BJ (cell line): ENCODE data around the gene AP3B1. TPM values are rescaled to one million over a fixed set of nuclear protein-coding genes. Genes with fewer than 3 reads are reported as not detected.
A peak's percentile ranks its signal among the peaks of the same experiment; 100 is the strongest.

Source experiments
- CTCF ChIA-PET: fragments of 350-600 bp; formaldehyde crosslinking; extraction: SDS; loops from one replicate; lab custom pipeline; 2021; ENCODE audit warnings: antibody characterized with exemption, inconsistent platforms; lab: Yijun Ruan, JAX
- POLR2A ChIA-PET: fragments of 300-600 bp; sonication (Branson Sonifier 250); formaldehyde crosslinking; extraction: SDS; loops from one replicate; lab custom pipeline; 2021; ENCODE audit warnings: antibody characterized with exemption; lab: Charles Lee
- DNase-seq: peaks from one replicate; pipeline ENCODE4 v3.0.0-alpha.2; 2011; ENCODE audit warnings: low read depth
- H3K27me3 ChIP-seq: 2 replicates; pipeline ENCODE4 v1.6.0; 2011; ENCODE audit warnings: low read length; ENCODE audit not compliant: control insufficient read depth, insufficient read depth
- H3K36me3 ChIP-seq: 2 replicates; pipeline ENCODE4 v1.5.1; 2011; ENCODE audit warnings: low read length; ENCODE audit not compliant: control insufficient read depth, insufficient read depth
- H3K4me3 ChIP-seq: 2 replicates; pipeline ENCODE4 v1.5.1; 2011; ENCODE audit warnings: low read depth, mild to moderate bottlenecking, control low read depth, low read length
- CTCF ChIP-seq: IDR thresholded peaks from 2 replicates; pipeline ENCODE4 v1.5.1; 2011; ENCODE audit warnings: low read depth, mild to moderate bottlenecking, control low read depth, inconsistent platforms, low read length, moderate library complexity; ENCODE audit not compliant: insufficient read depth
- polyA plus RNA-seq: library from polyadenylated mRNA; depleted of rRNA; stranded (reverse); fragments of >200 nt; gene quantifications from 2 replicates; pipeline ENCODE4 v1.2.3, GENCODE V29; 2011

AP3B1 gene
- polyA plus RNA-seq, 1 experiment, result 23.9 TPM

- H3K4me3 ChIP-seq, result no peak overlapping the region
- no peaks in the 10 kb centered on the region for H3K36me3 ChIP-seq
- ChIA-PET POLR2A (no interaction called here), CTCF (interaction anchor here (1.0 kb wide), 1 partner anchor 33 kb away, joined by 3 read pairs; no protein-coding TSS in a partner anchor)
- no peaks in the 10 kb centered on the region for H3K27me3 ChIP-seq
- DNase-seq, result no peak
- no peak for TF ChIP-seq CTCF
Measured at GRCh38 chr5:78291687-78292086, 2.8 kb downstream of the AP3B1 start.

GRCh38 chr5:78289911-78290310, 4.6 kb downstream of the AP3B1 start:
- no peak for DNase-seq
- Histone ChIP-seq H3K36me3 (no peaks in the 10 kb centered on the region), H3K27me3 (no peaks in the 10 kb centered on the region), H3K4me3 (no peak overlapping the region)
- ChIA-PET CTCF (no interaction called here), POLR2A (no interaction called here)
- TF ChIP-seq CTCF, result no peak

- no peak for TF ChIP-seq CTCF
- DNase-seq, result no peak
- CTCF ChIA-PET, result interaction anchor here (1.2 kb wide), 1 partner anchor 11 kb away, joined by 5 read pairs; no protein-coding TSS in a partner anchor
- Histone ChIP-seq H3K4me3 (no peak overlapping the region), H3K36me3 (no peaks in the 10 kb centered on the region), H3K27me3 (no peaks in the 10 kb centered on the region)
- POLR2A ChIA-PET, result no interaction called here
Measured at GRCh38 chr5:78288246-78288645, 6.3 kb downstream of the AP3B1 start.

- peak; percentile 38 for DNase-seq
- Histone ChIP-seq H3K36me3 (no peaks in the 10 kb centered on the region), H3K27me3 (no peaks in the 10 kb centered on the region), H3K4me3 (no peak overlapping the region)
- TF ChIP-seq CTCF, result no peak
- POLR2A ChIA-PET, result interaction anchor here (0.7 kb wide), 1 partner anchor 1045 kb away, joined by 3 read pairs; no protein-coding TSS in a partner anchor
- CTCF ChIA-PET, result interaction anchor here (1.2 kb wide), 1 partner anchor 11 kb away, joined by 5 read pairs; no protein-coding TSS in a partner anchor
Measured at GRCh38 chr5:78287833-78288232, 6.7 kb downstream of the AP3B1 start.

GRCh38 chr5:78287169-78287568, 7.3 kb downstream of the AP3B1 start:
- DNase-seq, result no peak
- Histone ChIP-seq H3K36me3 (no peaks in the 10 kb centered on the region), H3K4me3 (no peak overlapping the region), H3K27me3 (no peaks in the 10 kb centered on the region)
- ChIA-PET CTCF (interaction anchor here (0.6 to 1.4 kb wide), 3 partner anchors 8 to 769 kb away, joined by 3 to 5 read pairs (median 4); no protein-coding TSS in a partner anchor), POLR2A (interaction anchor here (0.7 kb wide), 1 partner anchor 1045 kb away, joined by 3 read pairs; no protein-coding TSS in a partner anchor)
- no peak for TF ChIP-seq CTCF
